PC-9 (cell line): ENCODE results near the gene C1R. TPM values are rescaled to one million over a fixed set of nuclear protein-coding genes. Genes with fewer than 3 reads are reported as not detected.

Experiments
- BruUV-seq: library from RNA; stranded (reverse); fragments of 400-500 nt; replicated peaks from 2 replicates; lab custom pipeline; 2021; lab: Mats Ljungman, UMichigan
- CTCF ChIA-PET: fragments of 300-600 bp; sonication (Branson Sonifier 250); formaldehyde crosslinking; loops from one replicate; lab custom pipeline; 2022; ENCODE audit warnings: antibody characterized with exemption; lab: Charles Lee
- POLR2A ChIA-PET: fragments of 300-600 bp; sonication (Branson Sonifier 250); formaldehyde crosslinking; loops from one replicate; lab custom pipeline; 2022; ENCODE audit warnings: antibody characterized with exemption; ENCODE audit not compliant: unreplicated experiment; lab: Charles Lee
- DNase-seq, 2 experiments: peaks; one replicate each; pipeline versions ENCODE4 v3.0.0 to v3.0.0-alpha.2; 2015 to 2022; ENCODE audit warnings: mixed read lengths in 1 of 2
- H2AFZ ChIP-seq: fragments of 200-600 bp; sonication (generic); 2 replicates; pipeline ENCODE4 v1.8.1; 2017; ENCODE audit warnings: antibody characterized with exemption
- H3F3A ChIP-seq: fragments of 200-600 bp; sonication (generic); 2 replicates; pipeline ENCODE4 v1.8.1; 2017; ENCODE audit warnings: antibody characterized with exemption, mild to moderate bottlenecking, low read depth; ENCODE audit not compliant: insufficient read depth
- H3K27ac ChIP-seq: fragments of 200-600 bp; sonication (generic); 2 replicates; pipeline ENCODE4 v1.6.1; 2016; ENCODE audit warnings: mixed run types
- H3K27me3 ChIP-seq: fragments of 200-600 bp; sonication (generic); 2 replicates; pipeline ENCODE4 v1.6.1; 2016; ENCODE audit warnings: low read depth, mixed run types; ENCODE audit not compliant: insufficient read depth
- H3K36me3 ChIP-seq: fragments of 200-600 bp; sonication (generic); 2 replicates; pipeline ENCODE4 v1.6.1; 2016; ENCODE audit warnings: low read depth, mixed run types
- H3K4me1 ChIP-seq: fragments of 200-600 bp; sonication (generic); replicated peaks from 2 replicates; pipeline ENCODE4 v1.6.1; 2016; ENCODE audit warnings: mixed run types; ENCODE audit not compliant: insufficient read depth
- H3K4me2 ChIP-seq: fragments of 200-600 bp; sonication (generic); 2 replicates; pipeline ENCODE4 v1.6.1; 2017; ENCODE audit warnings: mixed run types
- H3K4me3 ChIP-seq: fragments of 200-600 bp; sonication (generic); 2 replicates; pipeline ENCODE4 v1.6.1; 2016; ENCODE audit warnings: mixed run types
- H3K79me2 ChIP-seq: fragments of 200-600 bp; sonication (generic); 2 replicates; pipeline ENCODE4 v1.6.1; 2017; ENCODE audit warnings: low read depth, mixed run types
- H3K9me2 ChIP-seq: fragments of 200-600 bp; sonication (generic); 2 replicates; pipeline ENCODE4 v1.8.1; 2017; ENCODE audit warnings: mild to moderate bottlenecking; ENCODE audit not compliant: insufficient read depth
- H3K9me3 ChIP-seq: fragments of 200-600 bp; sonication (generic); 2 replicates; pipeline ENCODE4 v1.8.1; 2016; ENCODE audit warnings: low read depth; ENCODE audit not compliant: insufficient read depth
- H4K20me1 ChIP-seq: fragments of 200-600 bp; sonication (generic); 2 replicates; pipeline ENCODE4 v1.8.1; 2017; ENCODE audit not compliant: insufficient read depth
- CTCF ChIP-seq: fragments of 200-600 bp; sonication (generic); conservative IDR thresholded peaks from 2 replicates; pipeline ENCODE4 v1.6.1; 2017; ENCODE audit warnings: mixed run types, antibody characterized with exemption, mild to moderate bottlenecking, moderate library complexity
- EZH2 ChIP-seq: fragments of 200-600 bp; sonication (generic); IDR thresholded peaks from 2 replicates; pipeline ENCODE4 v1.8.0; 2017; ENCODE audit warnings: antibody characterized with exemption, low read depth
- intact Hi-C: fragments of 100-400 bp; cut with micrococcal nuclease; formaldehyde crosslinking; loops from one replicate; pipeline ENCODE4 v1.10.0; 2022; ENCODE audit not compliant: unreplicated experiment
- total RNA-seq: library from RNA; stranded (reverse); gene quantifications from 2 replicates; pipeline ENCODE4 v1.2.3, GENCODE V29; 2021

C1R gene
- total RNA-seq, 1 experiment from 2014 or later, result 24.0 TPM

- no peaks in the 10 kb centered on the region for H4K20me1 ChIP-seq
- no peaks in the 10 kb centered on the region for H3K79me2 ChIP-seq
- no peaks in the 10 kb centered on the region for H3K36me3 ChIP-seq
- ChIA-PET POLR2A (no interaction called here), CTCF (no interaction called here)
- H3F3A ChIP-seq, result peaks cover 21% of the 10 kb centered on the region
- intact Hi-C loops, result no loop called here
- no peaks in the 10 kb centered on the region for H3K27me3 ChIP-seq
- no peak overlapping the region for H3K4me2 ChIP-seq
- DNase-seq, result no peak
- no peaks in the 10 kb centered on the region; the same call in 1 of the 2 replicates for H3K9me3 ChIP-seq
- peaks cover 19% of the 10 kb centered on the region for H3K4me1 ChIP-seq
- no peak for TF ChIP-seq CTCF
- no peak for TF ChIP-seq EZH2
- no peaks in the 10 kb centered on the region for H3K9me2 ChIP-seq
- H3K27ac ChIP-seq, result no peak overlapping the region
- BruUV-seq, result no TSS peak
- no peak overlapping the region for H2AFZ ChIP-seq
- H3K4me3 ChIP-seq, result no peak overlapping the region
These were observed 9.1 kb downstream of the C1R start for GRCh38 chr12:7083125-7083524.

GRCh38 chr12:7081037-7081436, 11.2 kb downstream of the C1R start:
- Histone ChIP-seq H3K4me2 (no peak overlapping the region), H3K36me3 (no peaks in the 10 kb centered on the region), H3K9me3 (no peaks in the 10 kb centered on the region; the same call in 1 of the 2 replicates), H2AFZ (no peak overlapping the region), H3K79me2 (no peaks in the 10 kb centered on the region), H3K27me3 (no peaks in the 10 kb centered on the region), H3F3A (peaks cover 21% of the 10 kb centered on the region), H3K4me3 (no peak overlapping the region), H3K4me1 (peaks cover 19% of the 10 kb centered on the region), H4K20me1 (no peaks in the 10 kb centered on the region), H3K9me2 (no peaks in the 10 kb centered on the region), H3K27ac (no peak overlapping the region)
- TF ChIP-seq EZH2, result no peak
- no peak for TF ChIP-seq CTCF
- BruUV-seq, result no TSS peak
- no peak for DNase-seq
- CTCF ChIA-PET, result no interaction called here
- intact Hi-C loops, result no loop called here
- POLR2A ChIA-PET, result interaction anchor here (0.6 to 2.1 kb wide), 2 partner anchors 12 to 29 kb away, joined by 6 to 17 read pairs; no protein-coding TSS in a partner anchor

- H3K9me3 ChIP-seq, result no peaks in the 10 kb centered on the region
- H3F3A ChIP-seq, result peaks cover 21% of the 10 kb centered on the region
- H3K79me2 ChIP-seq, result no peaks in the 10 kb centered on the region
- H3K27ac ChIP-seq, result peak overlapping the region; percentile 92
- CTCF ChIA-PET, result interaction anchor here (0.6 to 1.5 kb wide), 8 partner anchors 9 to 777 kb away, joined by 3 to 11 read pairs (median 5); partner anchors contain the start of gene C1S
- H3K4me1 ChIP-seq, result peaks cover 19% of the 10 kb centered on the region
- H3K9me2 ChIP-seq, result no peaks in the 10 kb centered on the region
- intact Hi-C loops, result loop anchor here (1.0 kb wide), 1 partner anchor 11 kb away; no protein-coding TSS in a partner anchor
- no peak for TF ChIP-seq CTCF
- TF ChIP-seq EZH2, result no peak
- no peaks in the 10 kb centered on the region for H4K20me1 ChIP-seq
- BruUV-seq, result no TSS peak
- peak overlapping the region; percentile 16; the same call in 1 of the 2 replicates for H3K4me3 ChIP-seq
- no peaks in the 10 kb centered on the region for H3K36me3 ChIP-seq
- POLR2A ChIA-PET, result interaction anchor here (0.6 to 2.1 kb wide), 5 partner anchors 11 to 467 kb away, joined by 5 to 17 read pairs (median 8); no protein-coding TSS in a partner anchor
- peak; percentile 48 to 84 for DNase-seq
- H3K4me2 ChIP-seq, result peak overlapping the region; percentile 70
- H2AFZ ChIP-seq, result no peak overlapping the region
- H3K27me3 ChIP-seq, result no peaks in the 10 kb centered on the region
These were observed 12.5 kb downstream of the C1R start for GRCh38 chr12:7079826-7080125.
